GF-D8 (cell line): Measurements from ENCODE around the gene RCAN2.
"Not testable (repeated sequence)": the region's sequence is repeated elsewhere in the genome, so short reads cannot be mapped to it uniquely, and the experiment has no call there.

Experiments used
- DNase-seq: peaks from one replicate; lab custom pipeline; 2025; lab: John Stamatoyannopoulos, UW

The RCAN2 gene

DNA sequence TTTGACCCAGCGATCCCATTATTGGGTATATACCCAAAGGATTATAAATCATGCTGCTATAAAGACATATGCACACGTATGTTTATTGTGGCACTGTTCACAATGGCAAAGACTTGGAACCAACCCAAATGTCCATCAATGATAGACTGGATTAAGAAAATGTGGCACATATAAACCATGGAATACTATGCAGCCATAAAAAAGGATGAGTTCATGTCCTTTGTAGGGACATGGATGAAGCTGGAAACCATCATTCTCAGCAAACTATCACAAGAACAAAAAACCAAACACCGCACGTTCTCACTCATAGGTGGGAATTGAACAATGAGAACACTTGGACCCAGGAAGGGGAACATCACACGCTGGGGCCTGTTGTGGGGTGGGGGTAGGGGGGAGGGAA lies 103.5 kb downstream of the RCAN2 start:
- not testable (repeated sequence) for DNase-seq

DNA sequence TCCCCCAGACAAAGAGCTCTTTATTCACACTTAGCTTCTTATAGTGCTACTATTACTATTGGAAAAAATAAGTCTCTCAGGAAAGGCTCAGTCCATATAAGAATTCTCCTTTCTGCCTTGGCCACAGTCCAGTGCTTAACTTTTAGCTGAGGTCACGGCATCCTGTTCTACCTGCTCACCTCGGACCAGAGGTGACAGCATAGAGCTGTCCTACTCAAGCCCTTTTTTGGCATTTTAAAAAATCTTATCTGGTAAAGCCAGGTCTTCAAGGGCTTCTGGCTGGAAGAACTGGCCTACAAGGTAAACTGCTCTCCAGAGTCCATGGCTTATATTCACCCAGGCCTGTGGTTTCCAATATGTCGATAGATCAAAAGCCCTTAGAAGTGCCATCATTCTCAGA lies 109.7 kb downstream of the RCAN2 start:
- DNase-seq, result no peak

DNA sequence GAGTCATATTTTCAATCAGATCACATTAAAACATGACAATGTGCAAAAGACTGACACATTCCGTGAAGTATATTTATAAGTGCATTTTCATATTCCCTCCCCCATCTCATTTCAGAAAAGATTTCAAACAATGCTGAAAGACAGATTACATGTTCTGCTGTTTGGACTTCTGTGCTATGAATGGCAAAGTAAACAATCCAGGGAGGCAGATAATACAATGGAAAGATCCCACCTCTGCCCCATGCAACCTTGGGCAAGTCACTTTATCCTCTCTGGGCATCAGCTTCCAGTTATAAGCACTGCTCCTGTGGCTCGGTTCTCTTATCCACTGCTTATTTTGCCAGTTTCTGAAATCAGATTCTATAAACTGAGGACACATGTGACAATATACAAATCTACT lies 110.2 kb downstream of the RCAN2 start:
- DNase-seq, result no peak

DNA sequence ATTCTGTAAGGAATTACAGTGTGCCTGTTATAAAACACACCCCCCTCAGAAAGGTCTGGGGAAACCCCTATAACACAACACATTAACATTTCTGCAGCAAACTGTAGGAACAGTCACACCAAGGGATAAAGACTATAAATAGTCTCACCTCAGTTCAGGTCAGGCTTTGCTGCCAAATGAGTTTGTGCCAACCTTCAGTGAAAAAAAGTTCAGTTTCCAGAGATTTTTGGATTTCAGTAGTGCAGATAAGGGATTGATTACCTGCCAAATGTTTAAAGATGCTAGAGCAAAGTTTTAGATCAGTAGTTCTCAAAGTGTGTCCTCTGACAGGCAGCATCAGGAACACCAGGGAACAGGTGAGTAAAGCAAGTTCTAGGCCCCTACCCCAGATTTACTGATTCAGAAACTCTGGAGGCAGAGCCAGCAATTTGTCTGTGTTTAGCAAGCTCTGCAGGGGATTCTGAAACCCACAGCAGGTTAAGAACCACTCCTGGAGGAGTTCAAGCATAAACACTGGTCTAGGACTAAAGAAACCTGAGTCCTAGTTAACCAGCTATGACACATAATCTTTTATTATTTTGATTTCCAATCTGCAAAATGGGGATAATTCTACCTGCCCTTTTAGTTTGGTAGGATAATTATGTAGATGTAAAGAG lies 111.0 kb downstream of the RCAN2 start:
- DNase-seq, result no peak

DNA sequence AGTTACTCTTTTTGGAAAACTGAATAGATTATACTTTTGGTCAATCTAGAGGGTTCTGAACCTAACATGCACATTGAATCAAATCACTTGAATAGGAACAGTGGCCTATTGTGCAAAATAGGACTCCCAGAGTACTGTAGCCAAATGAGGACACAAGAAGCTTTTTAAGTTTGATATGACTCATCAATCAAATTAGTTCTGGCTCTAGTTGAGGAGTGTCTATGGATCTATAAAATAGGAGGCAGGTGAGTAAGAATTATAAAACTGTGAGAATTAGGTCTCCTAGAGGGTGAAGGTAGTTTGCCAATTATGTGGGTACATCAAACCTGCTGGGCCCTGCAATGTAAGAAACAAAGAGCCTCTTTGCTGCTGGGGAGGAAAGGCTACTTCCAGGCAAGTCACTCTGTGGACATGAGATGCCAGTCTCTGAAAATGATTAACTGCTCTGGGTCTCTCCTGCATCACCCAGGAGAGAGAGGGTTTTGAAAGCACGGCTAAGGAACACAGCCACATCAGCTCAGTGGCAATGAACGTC lies 112.3 kb downstream of the RCAN2 start:
- no peak for DNase-seq

DNA sequence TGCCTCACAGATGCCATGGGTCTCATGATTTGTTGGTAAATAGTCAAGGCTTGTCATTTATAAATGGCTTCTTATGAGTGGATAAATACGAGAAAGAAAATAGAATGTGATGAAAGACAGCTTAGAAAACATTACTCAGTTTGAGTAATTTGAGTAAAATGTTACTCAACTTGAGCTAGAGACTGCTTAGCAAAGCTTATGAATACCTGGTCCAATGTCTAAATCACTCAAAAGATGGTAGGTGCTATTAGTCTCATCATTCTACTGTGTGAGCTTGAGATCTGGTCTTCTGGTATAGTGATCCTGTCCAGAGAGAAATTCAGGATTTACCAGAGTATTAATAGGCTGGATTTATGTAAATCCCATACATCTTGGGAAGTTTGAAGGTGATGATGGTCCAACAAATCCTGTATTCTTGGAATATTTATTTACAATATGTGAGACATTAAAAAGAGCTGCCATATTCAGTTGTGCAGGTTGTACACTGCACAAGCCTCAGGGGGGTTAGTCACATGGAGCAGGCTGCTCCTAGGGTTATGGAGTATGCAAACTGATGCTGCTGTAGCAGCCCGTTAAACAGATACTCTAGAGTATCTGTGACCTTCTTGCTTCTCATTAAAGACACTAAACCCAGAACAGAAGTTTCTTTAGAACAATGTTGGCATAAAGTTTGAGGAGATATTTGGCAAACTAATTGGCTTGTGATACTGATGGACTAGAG lies 112.9 kb downstream of the RCAN2 start:
- DNase-seq, result no peak

DNA sequence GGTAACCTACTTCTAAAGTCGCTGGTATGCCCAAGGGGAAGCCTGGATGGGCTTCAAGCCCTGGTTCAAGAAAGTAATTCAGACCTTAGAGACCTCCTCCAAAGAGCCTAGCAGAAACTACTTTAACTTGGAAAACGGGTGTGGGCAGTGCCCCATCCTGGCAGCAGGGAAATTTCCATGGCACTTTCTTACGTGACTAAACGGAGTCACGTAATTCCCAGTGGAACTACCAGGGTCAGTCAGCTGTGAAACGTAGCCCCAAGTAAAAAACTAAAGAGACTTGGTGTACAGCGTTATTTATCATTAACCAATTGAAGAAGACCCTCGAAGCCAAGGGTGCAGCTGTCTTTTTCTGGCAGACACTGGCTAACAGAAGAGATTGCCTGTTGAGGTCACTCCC lies 114.0 kb downstream of the RCAN2 start:
- no peak for DNase-seq

DNA sequence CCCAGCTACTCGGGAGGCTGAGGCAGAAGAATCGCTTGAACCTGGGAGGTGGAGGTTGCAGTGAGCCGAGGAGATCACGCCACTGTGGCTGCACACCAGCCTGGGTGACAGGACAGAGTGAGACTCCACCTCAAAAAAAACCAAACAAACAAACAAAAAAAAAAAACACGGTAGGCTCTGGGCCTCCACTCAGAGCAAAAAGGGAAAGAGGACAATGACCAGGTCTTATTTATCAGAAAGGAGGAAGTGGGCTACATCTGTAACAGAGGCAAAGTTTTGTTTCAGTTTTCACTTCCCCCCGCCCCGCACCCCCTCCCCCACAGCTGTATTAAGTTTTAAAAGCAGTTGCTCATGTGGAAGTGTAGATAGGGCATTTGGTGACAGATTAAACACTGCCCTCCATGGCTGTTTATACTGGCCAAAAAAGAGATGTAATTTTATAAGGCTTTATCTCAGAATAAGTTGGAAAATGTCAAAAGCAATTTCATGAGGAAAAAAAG lies 114.6 kb downstream of the RCAN2 start:
- DNase-seq, result no peak

DNA sequence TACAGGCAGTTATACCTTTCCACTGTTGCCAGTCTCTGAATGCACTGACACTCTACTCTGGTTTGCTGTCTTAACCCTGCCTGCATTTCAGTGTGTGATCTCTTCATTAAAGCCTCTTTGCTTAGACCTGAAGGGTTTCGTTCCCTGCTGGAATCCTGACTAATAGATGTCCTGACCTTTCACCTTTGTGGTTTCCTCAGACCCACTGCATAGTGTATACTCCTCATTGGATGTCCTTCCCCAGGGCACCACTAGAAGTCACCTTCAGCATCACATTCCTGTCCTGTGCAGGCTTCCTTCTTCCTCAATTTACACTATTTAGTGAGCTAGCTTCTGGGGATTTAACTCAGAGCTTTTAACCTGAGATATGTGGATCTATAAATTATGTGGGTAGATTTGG lies 120.6 kb downstream of the RCAN2 start:
- DNase-seq, result no peak

DNA sequence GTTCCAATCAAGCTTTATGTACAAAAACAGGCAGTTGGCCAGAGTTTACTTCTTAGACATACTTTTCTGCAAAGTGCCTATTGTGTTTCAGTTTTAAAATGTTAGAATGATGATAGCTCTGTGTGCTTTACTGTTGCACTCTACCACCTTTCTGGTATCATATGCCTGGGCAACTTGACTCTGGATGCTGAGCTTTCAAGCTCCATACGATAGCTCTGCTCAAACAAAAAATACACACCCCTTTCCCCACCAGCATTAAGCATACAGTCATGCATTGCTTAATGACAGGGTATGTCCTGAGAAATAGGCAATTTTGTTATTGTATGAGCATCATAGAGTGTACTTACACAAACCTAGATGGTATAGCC lies 123.1 kb downstream of the RCAN2 start:
- DNase-seq, result no peak

DNA sequence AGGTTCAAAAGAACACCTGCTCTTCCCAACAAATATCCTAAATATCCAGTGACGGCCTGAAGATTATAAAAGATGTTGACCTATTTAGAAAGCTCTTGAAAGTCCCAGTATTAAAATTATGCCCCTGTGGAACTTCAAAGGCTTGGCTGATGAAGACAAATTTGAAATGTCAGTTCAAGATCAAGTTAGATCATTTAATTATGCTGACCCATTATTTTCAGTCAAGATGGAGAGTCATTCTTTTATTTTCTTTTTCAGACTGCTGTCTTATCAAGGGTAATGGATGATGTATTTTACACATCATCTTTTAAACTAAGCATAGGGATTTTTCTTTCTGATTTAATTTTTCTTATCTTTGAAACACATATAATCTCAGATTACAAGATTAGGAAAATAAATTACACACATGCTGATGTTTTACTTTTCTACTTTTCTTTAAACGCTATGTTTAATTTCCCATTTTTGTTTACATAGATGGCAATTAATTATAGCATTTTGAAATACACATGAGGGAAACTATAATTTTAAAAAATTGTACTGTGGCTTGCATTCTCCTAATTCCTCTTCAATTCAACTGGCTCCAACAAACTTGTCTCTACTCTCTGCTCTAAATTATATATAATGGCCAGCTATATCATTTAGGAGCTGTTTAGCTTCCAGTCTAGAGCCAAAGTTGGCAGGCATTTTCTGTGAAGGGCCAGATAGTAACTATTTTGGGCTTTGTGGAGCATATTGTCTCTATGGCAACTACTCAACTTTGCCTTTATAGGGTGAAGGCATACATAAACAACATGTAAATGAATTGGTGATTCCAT lies 123.7 kb downstream of the RCAN2 start:
- DNase-seq, result no peak

DNA sequence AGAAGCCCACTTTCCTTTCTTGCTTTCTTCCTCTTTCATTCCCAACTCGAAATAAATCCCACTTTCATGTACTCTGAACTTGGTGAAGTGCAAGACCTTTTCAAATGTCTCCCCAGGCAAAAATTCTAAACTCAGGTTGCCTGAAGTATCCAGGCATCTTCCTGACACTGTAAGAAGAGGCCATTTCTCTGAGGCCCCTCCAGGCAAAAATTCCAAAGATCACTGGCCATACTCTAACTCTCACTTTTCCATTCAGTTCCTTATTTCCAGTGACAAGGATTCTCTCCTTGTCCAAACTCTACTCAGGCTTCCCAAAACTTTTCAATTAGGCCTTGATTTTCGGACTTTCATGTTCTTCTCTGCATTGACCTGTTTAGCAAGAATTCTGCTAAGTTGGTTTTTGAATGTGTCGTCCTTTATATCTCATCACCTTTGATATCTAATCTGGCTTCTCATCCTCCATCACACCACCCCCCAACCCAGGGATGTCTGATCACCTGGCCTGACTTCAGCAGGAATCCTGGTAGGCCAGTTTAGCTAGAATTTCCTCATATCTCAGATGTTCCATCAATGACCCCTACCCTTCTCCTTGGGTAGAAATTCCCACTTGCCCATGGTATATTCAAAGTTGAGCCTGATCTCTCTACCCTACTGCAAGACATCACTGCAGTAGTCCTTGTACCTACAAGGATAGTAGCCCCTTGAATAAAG lies 124.9 kb downstream of the RCAN2 start:
- DNase-seq, result no peak

DNA sequence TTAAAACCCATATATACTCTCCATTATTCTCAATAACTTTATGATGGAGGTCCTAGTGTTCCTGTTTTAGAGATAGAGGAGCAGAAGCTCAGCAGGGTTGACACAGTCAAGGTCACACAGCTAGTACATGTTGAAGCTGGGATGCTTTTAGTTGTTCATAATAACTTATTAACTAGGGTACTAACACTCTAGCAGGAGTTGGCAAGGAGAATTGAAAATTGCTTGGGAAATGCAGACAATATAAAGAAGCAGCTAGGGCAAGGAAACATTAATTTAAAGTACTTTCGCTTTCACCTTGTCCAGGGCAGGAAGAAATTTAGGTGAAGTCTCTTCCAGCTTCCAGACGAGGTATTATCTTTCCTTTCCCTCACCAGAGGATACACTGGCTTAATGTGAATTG lies 133.7 kb downstream of the RCAN2 start:
- DNase-seq, result no peak

DNA sequence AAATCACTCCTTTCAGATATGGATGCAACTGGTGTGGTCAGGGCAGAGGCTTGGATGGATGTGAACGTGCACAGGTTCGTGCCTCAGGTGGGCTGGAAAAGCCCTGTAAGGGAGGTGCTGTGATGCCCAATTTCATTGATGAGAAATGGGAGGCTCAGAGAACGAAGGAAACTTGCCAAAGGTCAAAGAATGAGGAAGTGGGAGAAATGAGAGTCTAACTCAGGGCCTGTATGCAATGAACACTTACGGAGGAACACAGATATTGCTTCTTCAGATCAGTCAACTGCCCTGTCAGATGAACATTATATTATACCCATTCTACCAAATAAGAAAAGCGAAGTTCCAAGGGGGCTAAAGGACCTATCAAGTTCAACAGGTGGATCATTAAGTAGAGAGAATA lies 134.7 kb downstream of the RCAN2 start:
- no peak for DNase-seq

DNA sequence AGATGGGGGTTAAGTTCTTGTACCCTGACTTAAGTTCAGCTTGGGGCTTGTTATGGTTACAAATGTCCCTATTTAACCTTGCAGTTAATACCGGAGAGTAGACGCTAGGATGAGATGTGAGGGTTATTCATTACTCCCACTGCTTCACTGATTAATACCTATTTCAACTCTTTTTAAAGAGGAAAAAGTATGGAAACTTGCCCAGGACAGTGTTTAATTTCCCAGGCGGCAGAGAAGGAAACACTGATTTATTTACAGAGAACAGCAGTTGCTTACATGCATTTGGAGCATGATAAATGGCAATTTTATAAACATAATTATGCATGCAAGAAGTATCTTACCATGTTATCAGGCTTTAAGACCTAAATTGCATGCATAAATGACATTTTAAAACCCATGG lies 137.7 kb downstream of the RCAN2 start:
- no peak for DNase-seq

DNA sequence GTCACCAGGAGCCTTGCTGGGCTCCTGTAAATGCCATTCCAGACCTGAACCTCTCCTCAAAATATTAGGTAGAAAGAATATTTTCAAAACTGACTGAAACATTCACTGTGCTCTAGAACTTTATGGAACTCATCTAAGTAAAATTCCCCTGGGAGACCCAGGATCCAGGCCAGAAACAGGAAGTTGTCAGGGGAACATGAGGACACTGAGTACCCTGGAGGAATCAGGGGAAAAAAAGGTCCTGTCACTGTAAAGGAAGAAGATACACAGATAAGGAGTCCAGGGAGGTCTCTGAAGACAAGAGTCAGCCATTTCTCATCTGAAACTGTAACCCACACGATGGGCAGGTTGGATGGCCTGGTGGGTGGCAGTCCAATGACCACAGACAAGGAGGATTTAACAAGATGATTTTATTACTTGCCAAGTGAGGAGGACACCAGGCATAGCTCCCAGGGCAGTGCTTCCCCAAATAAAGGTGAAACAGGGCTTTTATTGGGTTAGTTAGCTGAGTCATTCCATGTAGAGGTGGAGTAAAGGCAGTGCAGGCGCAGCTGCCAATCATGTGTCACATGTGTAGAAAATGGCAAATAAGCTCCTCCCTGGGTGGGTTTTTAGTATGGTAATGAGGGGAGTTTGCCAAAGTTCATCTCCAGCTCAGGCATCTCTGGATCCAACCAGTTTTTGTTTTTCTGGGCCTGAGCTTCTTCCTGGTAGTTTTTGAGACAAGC lies 138.5 kb downstream of the RCAN2 start:
- DNase-seq, result no peak

DNA sequence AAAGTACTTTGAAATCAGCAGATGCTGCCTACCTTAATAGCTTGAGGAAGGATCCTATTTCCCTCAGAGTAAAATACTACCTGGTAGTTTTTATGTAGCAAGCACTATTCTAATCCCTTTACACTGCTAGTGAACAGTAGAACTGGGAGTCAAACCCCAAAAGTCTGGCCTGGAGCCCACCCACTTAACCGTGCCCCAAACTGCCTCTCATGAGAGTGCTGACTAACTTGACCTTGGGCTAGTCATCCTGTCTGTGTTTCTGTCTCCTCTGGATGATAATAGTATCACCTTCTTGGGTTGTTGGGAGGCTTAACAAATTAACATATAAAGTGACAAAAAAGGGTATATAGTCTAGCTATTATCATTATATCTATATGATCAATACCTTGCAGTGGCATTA lies 140.5 kb downstream of the RCAN2 start:
- no peak for DNase-seq

DNA sequence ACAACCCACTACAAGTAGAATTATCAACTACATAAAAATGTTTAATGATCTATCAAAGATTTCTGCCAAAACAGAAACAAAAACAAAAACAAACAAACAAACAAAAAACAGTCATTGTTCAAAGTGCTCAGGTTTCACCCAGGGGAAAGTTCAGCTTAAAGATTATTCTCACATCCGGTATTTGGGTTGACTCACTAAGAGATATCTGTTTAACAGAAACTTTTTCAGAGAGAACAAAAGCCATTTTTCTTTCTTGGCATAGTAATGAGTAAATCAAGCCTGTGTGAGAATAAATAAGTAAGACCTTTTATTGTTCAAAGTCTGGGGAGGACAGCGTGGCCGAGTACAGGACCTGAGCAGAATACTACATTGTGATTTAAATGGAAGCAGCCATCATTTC lies 143.6 kb downstream of the RCAN2 start:
- no peak for DNase-seq

DNA sequence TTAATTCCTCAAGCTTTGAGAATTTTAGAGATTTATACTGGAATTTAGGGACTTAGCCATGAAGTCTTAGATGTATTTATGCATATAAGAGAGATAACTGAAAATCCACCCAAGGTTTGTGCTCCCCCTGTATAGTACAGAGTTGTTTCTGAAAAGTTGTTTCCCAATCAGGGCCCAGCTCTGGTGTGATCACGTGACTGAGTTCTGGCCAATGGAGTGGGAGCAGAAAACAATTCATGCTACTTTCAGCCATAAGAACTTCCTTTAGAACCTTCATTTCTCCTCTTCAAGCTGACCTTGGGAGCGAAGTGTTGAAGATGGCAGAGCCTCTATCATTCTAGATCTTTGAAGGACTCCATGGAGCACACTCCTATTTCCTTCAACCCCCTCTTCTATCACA lies 151.0 kb downstream of the RCAN2 start:
- no peak for DNase-seq

DNA sequence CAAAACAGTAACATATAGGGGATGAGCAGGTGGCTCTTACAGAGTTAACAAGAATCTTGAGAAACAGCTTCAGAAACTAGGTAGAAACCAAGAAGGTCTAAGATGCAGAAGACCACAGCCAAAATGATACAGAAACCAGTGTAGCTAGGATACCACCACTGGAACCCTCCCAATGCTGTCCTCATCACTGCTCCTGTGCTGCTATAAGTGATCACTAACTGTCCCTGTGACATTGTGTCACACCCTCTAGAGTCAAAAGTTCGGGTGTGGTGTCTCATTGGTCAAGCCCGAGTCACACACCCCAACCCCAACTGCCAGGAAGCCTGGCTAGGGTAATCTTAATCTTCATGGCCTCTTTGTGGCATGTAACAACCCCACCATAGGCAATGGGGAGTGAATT lies 153.1 kb downstream of the RCAN2 start:
- no peak for DNase-seq

DNA sequence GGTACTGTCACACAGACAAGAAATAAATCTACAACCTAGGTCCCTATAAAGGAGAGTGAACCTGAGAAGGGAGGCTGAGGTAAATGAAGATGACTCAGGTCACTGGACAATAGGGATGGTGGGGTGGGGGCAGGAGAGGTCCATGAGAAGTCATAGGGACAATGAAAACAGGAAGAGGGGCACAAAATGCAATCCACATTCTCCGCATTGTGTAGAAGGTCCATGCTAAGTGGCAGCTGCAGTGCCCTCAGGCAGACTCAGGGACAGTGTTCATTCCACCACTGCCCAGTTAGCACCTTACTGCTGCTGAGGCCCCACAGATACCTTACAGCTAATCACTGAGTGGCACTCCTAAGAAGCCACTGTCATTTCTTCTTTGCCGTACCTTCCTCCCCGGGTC lies 156.8 kb downstream of the RCAN2 start:
- DNase-seq, result no peak
